Measurements from ENCODE around the gene SAMD4A. TPM values are rescaled to one million over a fixed set of nuclear protein-coding genes. Genes with fewer than 3 reads are reported as not detected.

The SAMD4A gene
- total and polyA plus RNA-seq, 2 of the 4 experiments (the other 2 are of a cell fraction), result 22.9 to 38.2 TPM

- Histone ChIP-seq H3K4me2 (ENCODE audit: low read depth, low read length) (no peak overlapping the region), H4K20me1 (ENCODE audit: insufficient read depth, low read length) (no peaks in the 10 kb centered on the region), H2AK9ac (replicated peaks; ENCODE audit: low read depth, low read length, poor library complexity) (no peak overlapping the region), H2AK5ac (ENCODE audit: low read depth, low read length) (no peak overlapping the region), H2BK20ac (ENCODE audit: low read depth, low read length) (no peak overlapping the region), H4K91ac (ENCODE audit: insufficient read depth, low read depth, low read length) (no peak overlapping the region), H4K5ac (ENCODE audit: low read depth, low read length) (no peak overlapping the region), H2BK120ac (ENCODE audit: low read depth, low read length) (no peak overlapping the region), H3K9me3 (ENCODE audit: control insufficient read depth, insufficient read depth, low read length) (no peaks in the 10 kb centered on the region), H3K4ac (ENCODE audit: low read depth, low read length) (no peak overlapping the region), H4K8ac (ENCODE audit: low read depth in 2 of 2, low read length in 2 of 2) (no peak overlapping the region), H3K4me1 (ENCODE audit: control insufficient read depth, insufficient read depth, low read length) (peaks cover 3% of the 10 kb centered on the region; the same call in 1 of the 2 replicates), H3K79me1 (ENCODE audit: low read depth in 1 of 2, low read length in 2 of 2) (no peaks in the 10 kb centered on the region; a peak in 1 of 4 replicates), H3K27ac (ENCODE audit: insufficient read depth, low read length) (no peak overlapping the region), H2AFZ (replicated peaks; ENCODE audit: low read length, poor library complexity) (no peak overlapping the region), H3K27me3 (ENCODE audit: control insufficient read depth, insufficient read depth, low read length) (peaks cover 19% of the 10 kb centered on the region), H3K14ac (replicated peaks; ENCODE audit: low read depth, low read length) (no peak overlapping the region), H2BK15ac (ENCODE audit: low read depth, low read length) (no peak overlapping the region), H3K9ac (ENCODE audit: low read depth, low read length) (no peak overlapping the region), H3K36me3 (ENCODE audit: control insufficient read depth, insufficient read depth, low read length) (no peaks in the 10 kb centered on the region), H3K56ac (ENCODE audit: extremely low read depth, insufficient read depth, low read length) (no peak overlapping the region), H3K9me1 (ENCODE audit: insufficient read depth, low read length) (0 out of 2 replicates have a peak, but pooled peaks cover 3% of the 10 kb centered on the region), H3K23ac (ENCODE audit: low read depth, low read length) (no peak overlapping the region), H3K4me3 (ENCODE audit: insufficient read depth, low read depth, low read length) (no peak overlapping the region), H3K18ac (ENCODE audit: low read depth, low read length) (no peak overlapping the region), H2BK5ac (ENCODE audit: low read depth, low read length, poor library complexity, severe bottlenecking) (no peak overlapping the region)
- no TSS peak for BruUV-seq (replicated peaks)
- no peak for DNase-seq
- POLR2A ChIA-PET (ENCODE audit: unreplicated experiment), result no interaction called here
- intact Hi-C loops (cut with micrococcal nuclease), result loop anchor here (5.0 kb wide), 2 partner anchors 301 to 441 kb away; partner anchors contain the start of gene CGRRF1
- no peak for ATAC-seq (ENCODE audit: low read depth)
- in situ Hi-C loops (cut with MboI; ENCODE audit: low sequenced_read_pairs), result loop anchor here (10.0 kb wide), 1 partner anchor 254 kb away; no protein-coding TSS in a partner anchor
- dilution Hi-C loops (cut with HindIII; ENCODE audit: low sequenced_read_pairs, unreplicated experiment), result no loop called here
- WGBS, 2 experiments (ENCODE audit: extremely low coverage in 2 of 2, insufficient read length in 1 of 2), result 92% methylated on average over 5 of the region's 8 CpGs; no CpG with 5 or more reads in 1 of the 2 experiments
- CTCF ChIA-PET, result no interaction called here
- TF ChIP-seq POLR2A (IDR thresholded peaks at IDR 0.05; ENCODE audit: low read depth, low read length) (no peak), RCOR1 (IDR thresholded peaks at IDR 0.05; ENCODE audit: insufficient replicate concordance, low read length) (no peak), FOS (IDR thresholded peaks at IDR 0.05; ENCODE audit: low read depth, low read length) (no peak), CTCF (conservative IDR thresholded peaks at IDR 0.05; ENCODE audit: low read depth, low read length) (no peak), ELK1 (IDR thresholded peaks at IDR 0.05; ENCODE audit: borderline replicate concordance, low read depth, low read length) (no peak), RFX5 (IDR thresholded peaks at IDR 0.05; ENCODE audit: low read depth, low read length) (no peak), MAFK (IDR thresholded peaks at IDR 0.05; ENCODE audit: low read depth, low read length) (no peak), USF2 (IDR thresholded peaks at IDR 0.05; ENCODE audit: low read depth, low read length) (no peak), NFE2L2 (IDR thresholded peaks at IDR 0.05; ENCODE audit: low read depth, low read length) (no peak), SMC3 (IDR thresholded peaks at IDR 0.05; ENCODE audit: low read depth, low read length) (no peak), CHD1 (IDR thresholded peaks at IDR 0.05; ENCODE audit: low read depth, low read length) (no peak)
Observed at GRCh38 chr14:54808326-54809161, 241.6 kb downstream of the SAMD4A start.
